ENCODE results near the gene SMDT1. TPM values are rescaled to one million over a fixed set of nuclear protein-coding genes. Genes with fewer than 3 reads are reported as not detected.

Gene SMDT1
- total and polyA plus RNA-seq, 10 of the 15 experiments (the other 5 are each of a cell fraction or from before 2014, with no cell fraction given), result 19.7 to 176 (median 66.3) TPM

DNA sequence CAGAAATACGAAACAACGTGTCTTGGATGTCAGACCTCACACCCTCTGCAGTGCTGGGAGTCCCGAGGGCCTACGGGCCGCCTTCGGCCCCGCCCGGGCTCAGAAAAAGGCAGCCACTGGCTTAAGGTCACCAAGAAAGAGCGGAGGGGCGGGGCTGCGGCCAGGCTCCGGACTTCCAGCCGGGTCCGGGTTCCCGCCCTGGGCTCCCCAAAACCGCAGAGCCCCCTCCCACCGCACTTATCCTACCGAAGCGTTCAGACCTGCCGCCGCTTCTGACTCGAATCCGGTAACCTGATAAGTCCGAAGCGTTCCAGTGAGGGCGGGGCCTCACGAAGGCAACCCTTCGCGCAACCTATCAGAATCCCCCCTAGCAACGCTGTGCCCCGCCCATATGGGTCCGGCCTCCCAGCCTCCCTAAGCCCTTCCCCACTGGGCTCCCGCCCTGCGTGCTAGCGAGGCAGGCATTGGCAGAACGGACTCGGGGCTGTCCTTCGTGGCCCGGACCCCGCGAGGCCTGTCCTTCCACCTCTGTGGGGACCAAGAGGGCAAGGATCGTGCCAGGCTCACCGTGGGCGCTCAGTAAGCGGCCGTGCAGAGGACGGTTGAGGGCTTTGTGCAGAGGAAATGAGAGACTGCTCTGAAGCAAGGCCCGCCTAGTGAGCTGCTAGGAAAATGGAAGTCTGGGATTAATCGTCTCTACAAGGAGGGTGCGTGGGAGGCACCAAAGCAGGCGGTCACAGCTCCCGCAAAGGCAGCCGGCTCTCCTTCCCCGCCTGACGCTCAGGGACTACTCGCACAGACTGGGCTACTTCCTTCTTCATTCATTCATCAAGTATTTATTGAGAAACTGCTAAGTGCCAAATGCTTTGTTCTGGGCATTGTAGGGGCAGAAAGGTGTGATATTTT is 8.7 kb upstream of the SMDT1 start, which contains the start of gene NAGA (continued):
- TF ChIP-seq, protein P1, sequence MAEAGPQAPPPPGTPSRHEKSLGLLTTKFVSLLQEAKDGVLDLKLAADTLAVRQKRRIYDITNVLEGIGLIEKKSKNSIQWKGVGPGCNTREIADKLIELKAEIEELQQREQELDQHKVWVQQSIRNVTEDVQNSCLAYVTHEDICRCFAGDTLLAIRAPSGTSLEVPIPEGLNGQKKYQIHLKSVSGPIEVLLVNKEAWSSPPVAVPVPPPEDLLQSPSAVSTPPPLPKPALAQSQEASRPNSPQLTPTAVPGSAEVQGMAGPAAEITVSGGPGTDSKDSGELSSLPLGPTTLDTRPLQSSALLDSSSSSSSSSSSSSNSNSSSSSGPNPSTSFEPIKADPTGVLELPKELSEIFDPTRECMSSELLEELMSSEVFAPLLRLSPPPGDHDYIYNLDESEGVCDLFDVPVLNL (IDR thresholded peaks at IDR 0.05; ENCODE audit: low read depth, low read length), result peak; percentile 33; the same call in 1 of the 2 replicates
- no peak for TF ChIP-seq SUPT20H (IDR thresholded peaks at IDR 0.05; ENCODE audit: borderline replicate concordance, control insufficient read depth, low read depth, low read length)
- no peak for TF ChIP-seq ELK1 (IDR thresholded peaks at IDR 0.05; ENCODE audit: low read depth, low read length)
- TF ChIP-seq KLF5 (IDR thresholded peaks at IDR 0.05; ENCODE audit: partially characterized antibody), result no peak
- peak; percentile 46; the same call in 1 of the 2 replicates for TF ChIP-seq EED (IDR thresholded peaks at IDR 0.05; ENCODE audit: low read depth)
- no peak for TF ChIP-seq NFIC (IDR thresholded peaks at IDR 0.05; ENCODE audit: low read depth, low read length)
- TF ChIP-seq SRF (IDR thresholded peaks at IDR 0.05; ENCODE audit: low read depth in 2 of 2, low read length in 2 of 2), result 0 out of 4 replicates have a peak, but pooled peaks of 1 of the 2 experiments have one; percentile 41
- TF ChIP-seq ZBED1 (IDR thresholded peaks at IDR 0.05; ENCODE audit: borderline replicate concordance), result no peak
- TF ChIP-seq POLR2AphosphoS2 (IDR thresholded peaks at IDR 0.05; ENCODE audit: low read depth, low read length), result peak; percentile 62; the same call in 1 of the 2 replicates
- no peak for TF ChIP-seq ZSCAN29 (IDR thresholded peaks at IDR 0.05)
- TF ChIP-seq, protein P2, sequence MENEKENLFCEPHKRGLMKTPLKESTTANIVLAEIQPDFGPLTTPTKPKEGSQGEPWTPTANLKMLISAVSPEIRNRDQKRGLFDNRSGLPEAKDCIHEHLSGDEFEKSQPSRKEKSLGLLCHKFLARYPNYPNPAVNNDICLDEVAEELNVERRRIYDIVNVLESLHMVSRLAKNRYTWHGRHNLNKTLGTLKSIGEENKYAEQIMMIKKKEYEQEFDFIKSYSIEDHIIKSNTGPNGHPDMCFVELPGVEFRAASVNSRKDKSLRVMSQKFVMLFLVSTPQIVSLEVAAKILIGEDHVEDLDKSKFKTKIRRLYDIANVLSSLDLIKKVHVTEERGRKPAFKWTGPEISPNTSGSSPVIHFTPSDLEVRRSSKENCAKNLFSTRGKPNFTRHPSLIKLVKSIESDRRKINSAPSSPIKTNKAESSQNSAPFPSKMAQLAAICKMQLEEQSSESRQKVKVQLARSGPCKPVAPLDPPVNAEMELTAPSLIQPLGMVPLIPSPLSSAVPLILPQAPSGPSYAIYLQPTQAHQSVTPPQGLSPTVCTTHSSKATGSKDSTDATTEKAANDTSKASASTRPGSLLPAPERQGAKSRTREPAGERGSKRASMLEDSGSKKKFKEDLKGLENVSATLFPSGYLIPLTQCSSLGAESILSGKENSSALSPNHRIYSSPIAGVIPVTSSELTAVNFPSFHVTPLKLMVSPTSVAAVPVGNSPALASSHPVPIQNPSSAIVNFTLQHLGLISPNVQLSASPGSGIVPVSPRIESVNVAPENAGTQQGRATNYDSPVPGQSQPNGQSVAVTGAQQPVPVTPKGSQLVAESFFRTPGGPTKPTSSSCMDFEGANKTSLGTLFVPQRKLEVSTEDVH (IDR thresholded peaks at IDR 0.05; ENCODE audit: low read depth, partially characterized antibody), result no peak
- peak; percentile 56; the same call in 1 of the 2 replicates for TF ChIP-seq CHD2 (IDR thresholded peaks at IDR 0.05; ENCODE audit: borderline replicate concordance, low read depth, low read length)
- TF ChIP-seq IRF4 (IDR thresholded peaks at IDR 0.05; ENCODE audit: low read depth, low read length), result no peak
- TF ChIP-seq ZNF274 (IDR thresholded peaks at IDR 0.05; ENCODE audit: insufficient read depth, insufficient read length), result no peak
- no peak for TF ChIP-seq EZH2 (IDR thresholded peaks at IDR 0.05; ENCODE audit: borderline replicate concordance, control insufficient read depth, low read depth, low read length)
- no peak for TF ChIP-seq ZBTB4 (CRISPR knock-in tag; IDR thresholded peaks at IDR 0.05)
- TF ChIP-seq GABPA (IDR thresholded peaks at IDR 0.05; ENCODE audit: low read depth), result no peak
- TF ChIP-seq PAX5 (IDR thresholded peaks at IDR 0.05; ENCODE audit: borderline replicate concordance, low read depth, low read length), result no peak; the same call in 1 of the 2 replicates
- TF ChIP-seq TCF12 (IDR thresholded peaks at IDR 0.05; ENCODE audit: low read depth, low read length), result 0 out of 2 replicates have a peak, but pooled peaks have one; percentile 7
- TF ChIP-seq POLR2A (IDR thresholded peaks at IDR 0.05; ENCODE audit: low read depth, low read length), result peak; percentile 86
- no peak for TF ChIP-seq NR2C2 (IDR thresholded peaks at IDR 0.05; ENCODE audit: borderline replicate concordance, control insufficient read depth, insufficient read length, low read depth)
